Fibroblast of lung (primary cell): ENCODE measurements around the gene AP3S2. TPM values are rescaled to one million over a fixed set of nuclear protein-coding genes. Genes with fewer than 3 reads are reported as not detected.
A peak's percentile ranks its signal among the peaks of the same experiment; 100 is the strongest.
"Not testable (repeated sequence)": the region's sequence is repeated elsewhere in the genome, so short reads cannot be mapped to it uniquely, and the experiment has no call there.

Source experiments
- DNase-seq, 2 donors: peaks; one replicate each; pipeline versions ENCODE4 v3.0.0 to v3.0.0-alpha.2; 2010; ENCODE audit warnings: low read depth in 2 of 2
- H2AFZ ChIP-seq: 2 replicates; pipeline ENCODE4 v1.5.1; 2012; ENCODE audit warnings: low read length, control low read depth, inconsistent platforms
- H3K27ac ChIP-seq: 2 replicates; pipeline ENCODE4 v1.5.1; 2011; ENCODE audit warnings: low read length, control low read depth; ENCODE audit not compliant: insufficient read depth
- H3K27me3 ChIP-seq: 2 replicates; pipeline ENCODE4 v1.5.1; 2011; ENCODE audit warnings: mild to moderate bottlenecking, low read length; ENCODE audit not compliant: control insufficient read depth, insufficient read depth
- H3K36me3 ChIP-seq: 2 replicates; pipeline ENCODE4 v1.5.1; 2011; ENCODE audit warnings: low read length; ENCODE audit not compliant: control insufficient read depth, insufficient read depth
- H3K4me1 ChIP-seq: 2 replicates; pipeline ENCODE4 v1.5.1; 2011; ENCODE audit warnings: low read length; ENCODE audit not compliant: control insufficient read depth, insufficient read depth; ENCODE audit errors: extremely low read depth
- H3K4me2 ChIP-seq: 2 replicates; pipeline ENCODE4 v1.5.1; 2011; ENCODE audit warnings: low read length, control low read depth; ENCODE audit not compliant: insufficient read depth; ENCODE audit errors: extremely low read depth
- H3K4me3 ChIP-seq, 4 experiments: fragments of 200-600 bp in 1 of 4; sonication (generic) in 1 of 4; replicated peaks in 1 of 4; 2 replicates each; pipeline ENCODE4 v1.5.1; 2011 to 2016; ENCODE audit warnings: low read length in 4 of 4, low read depth in 3 of 4, mild to moderate bottlenecking in 3 of 4, control low read depth in 2 of 4, inconsistent platforms in 1 of 4, mixed read lengths in 1 of 4; ENCODE audit not compliant: insufficient read depth in 1 of 4; ENCODE audit errors: control extremely low read depth in 1 of 4
- H3K79me2 ChIP-seq: 2 replicates; pipeline ENCODE4 v1.5.1; 2012; ENCODE audit warnings: mild to moderate bottlenecking, low read length, inconsistent platforms; ENCODE audit not compliant: control insufficient read depth, insufficient read depth
- H3K9ac ChIP-seq: 2 replicates; pipeline ENCODE4 v1.5.1; 2011; ENCODE audit warnings: mild to moderate bottlenecking, low read length, control low read depth; ENCODE audit not compliant: insufficient read depth
- H3K9me3 ChIP-seq: 2 replicates; pipeline ENCODE4 v1.5.1; 2012; ENCODE audit warnings: low read depth, low read length; ENCODE audit not compliant: control insufficient read depth, insufficient read depth
- H4K20me1 ChIP-seq: 2 replicates; pipeline ENCODE4 v1.5.1; 2011; ENCODE audit warnings: low read length; ENCODE audit not compliant: control insufficient read depth, insufficient read depth; ENCODE audit errors: extremely low read depth
- CTCF ChIP-seq, 2 donors: IDR thresholded peaks in 1 of 2; conservative IDR thresholded peaks in 1 of 2; 1 replicate in 1 of 2; 2 replicates in 1 of 2; pipeline ENCODE4 v1.5.1; 2011 to 2012; ENCODE audit warnings: low read length in 2 of 2, control low read depth in 1 of 2, inconsistent platforms in 1 of 2, low read depth in 1 of 2, mild to moderate bottlenecking in 1 of 2
- EZH2 ChIP-seq: IDR thresholded peaks from 2 replicates; pipeline ENCODE4 v1.5.1; 2012; ENCODE audit warnings: low read length, control low read depth, mild to moderate bottlenecking; ENCODE audit errors: missing control alignments
- polyA minus RNA-seq: library from RNA; depleted of rRNA, polyadenylated mRNA; stranded (reverse); fragments of >200 nt; gene quantifications from 2 replicates; pipeline ENCODE4 v1.2.3, GENCODE V29; 2011; ENCODE audit warnings: low replicate concordance
- polyA plus RNA-seq, 2 donors: library from polyadenylated mRNA; depleted of rRNA in 1 of 2; stranded (reverse) in 1 of 2; unstranded in 1 of 2; fragments of >200 nt; gene quantifications; 2 replicates each; pipeline ENCODE4 v1.2.1, GENCODE V29; 2011 to 2012; ENCODE audit warnings: missing spikeins in 1 of 2
- total RNA-seq: library from RNA; depleted of rRNA; stranded (reverse); fragments of >200 nt; gene quantifications from 2 replicates; pipeline ENCODE4 v1.2.1, GENCODE V29; 2014

Gene AP3S2
- 49.1 and 69.5 TPM in 2 replicates for total RNA-seq
- polyA plus RNA-seq: 44.5 and 54.4 TPM in 2 replicates
- polyA plus RNA-seq (2012): 26.1 and 30.1 TPM in 2 replicates
- polyA minus RNA-seq: 17.2 and 42.8 TPM in 2 replicates

GRCh38 chr15:89893696-89894447, at the start of gene AP3S2:
AP3S2 (minus strand) TSS chr15:89893994; CDS start chr15:89893949, 45 bp downstream.
- TF ChIP-seq CTCF (conservative IDR thresholded peaks at IDR 0.05 in 1 of 2, IDR thresholded peaks at IDR 0.05 in 1 of 2; ENCODE audit: low read depth in 1 of 2, low read length in 2 of 2): no peak
- no peak for TF ChIP-seq EZH2
- Histone ChIP-seq H3K27ac (peak within 1 kb of the TSS; percentile 94), H4K20me1 (no peaks in the 10 kb centered on the region), H3K4me3 (peak within 1 kb of the TSS; percentile 84 to 96 (median 85)), H2AFZ (peak within 1 kb of the TSS; percentile 98), H3K4me2 (peak within 1 kb of the TSS; percentile 90), H3K4me1 (no peaks in the 10 kb centered on the region), H3K9me3 (no peaks in the 10 kb centered on the region), H3K79me2 (peaks cover 18% of the 10 kb centered on the region), H3K36me3 (no peaks in the 10 kb centered on the region), H3K27me3 (no peaks in the 10 kb centered on the region), H3K9ac (peak within 1 kb of the TSS; percentile 89)
- peak; percentile 95 to 96 for DNase-seq

DNA sequence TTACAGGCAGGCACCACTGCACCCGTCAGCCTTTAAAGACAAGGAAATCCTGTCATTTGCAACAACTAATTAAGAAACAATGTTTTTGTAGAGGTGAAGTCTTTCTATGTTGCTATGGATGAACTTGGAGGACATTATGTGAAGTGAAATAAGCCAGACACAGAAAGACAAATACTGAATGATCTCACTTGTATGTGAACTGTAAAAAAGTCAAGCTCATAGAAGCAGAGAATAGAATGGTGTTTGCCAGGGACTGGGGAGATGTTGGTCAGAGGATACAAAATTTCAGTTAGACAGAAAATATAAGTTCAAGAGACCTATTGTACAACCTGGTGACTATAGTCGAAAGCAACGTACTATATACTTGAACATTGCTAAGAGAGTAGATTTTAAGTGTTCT, 46.1 kb upstream of the AP3S2 start:
- H2AFZ ChIP-seq: no peak overlapping the region
- H3K9ac ChIP-seq: no peak overlapping the region
- no peaks in the 10 kb centered on the region for H3K36me3 ChIP-seq
- TF ChIP-seq CTCF (conservative IDR thresholded peaks at IDR 0.05 in 1 of 2, IDR thresholded peaks at IDR 0.05 in 1 of 2; ENCODE audit: low read depth in 1 of 2, low read length in 2 of 2) (no peak), EZH2 (no peak)
- H3K79me2 ChIP-seq: no peaks in the 10 kb centered on the region
- H4K20me1 ChIP-seq: no peaks in the 10 kb centered on the region
- no peaks in the 10 kb centered on the region for H3K9me3 ChIP-seq
- H3K4me2 ChIP-seq: no peak overlapping the region
- H3K27ac ChIP-seq: no peak overlapping the region
- H3K4me3 ChIP-seq: no peak overlapping the region
- peaks cover 4% of the 10 kb centered on the region for H3K27me3 ChIP-seq
- H3K4me1 ChIP-seq: no peaks in the 10 kb centered on the region
- no peak for DNase-seq

GRCh38 chr15:89939377-89939776, 45.6 kb upstream of the AP3S2 start:
- H3K27ac ChIP-seq, H3K79me2 ChIP-seq, H3K4me2 ChIP-seq, H3K9me3 ChIP-seq, H4K20me1 ChIP-seq, H3K4me1 ChIP-seq, H3K36me3 ChIP-seq, H2AFZ ChIP-seq, H3K4me3 ChIP-seq, H3K9ac ChIP-seq, DNase-seq, H3K27me3 ChIP-seq: not testable (repeated sequence)
